B cell (primary cell): Measurements from ENCODE around the gene SLC2A1. TPM values are rescaled to one million over a fixed set of nuclear protein-coding genes. Genes with fewer than 3 reads are reported as not detected.
A peak's percentile ranks its signal among the peaks of the same experiment; 100 is the strongest.

ENCODE experiments used
- ATAC-seq: fragments of 200-7000 bp; cut with Tn5 transposase; one replicate; pipeline ENCODE4 v1.10.0; 2021; ENCODE audit warnings: low read depth, mild to moderate bottlenecking, moderate number of reproducible peaks, moderate library complexity
- CTCF ChIA-PET: fragments of 350-600 bp; sonication (Branson Sonifier 250); formaldehyde crosslinking; loops from one replicate; lab custom pipeline; 2021; ENCODE audit warnings: antibody characterized with exemption, inconsistent platforms; lab: Charles Lee
- POLR2A ChIA-PET: fragments of 350-600 bp; sonication (Branson Sonifier 250); formaldehyde crosslinking; loops from one replicate; lab custom pipeline; 2021; ENCODE audit warnings: antibody characterized with exemption; lab: Charles Lee
- DNase-seq: peaks from one replicate; pipeline ENCODE4 v3.0.0; 2013
- H2AFZ ChIP-seq: 2 replicates; pipeline ENCODE4 v1.6.1; 2012; ENCODE audit warnings: mild to moderate bottlenecking, low read depth, low read length; ENCODE audit not compliant: insufficient read depth, poor library complexity, severe bottlenecking
- H3K27ac ChIP-seq, 2 donors: 1 replicate in 1 of 2; 2 replicates in 1 of 2; pipeline ENCODE4 v1.5.1; 2012 to 2013; ENCODE audit warnings: low read length in 2 of 2, mild to moderate bottlenecking in 2 of 2, moderate library complexity in 1 of 2
- H3K27me3 ChIP-seq, 4 experiments: fragments of 200-600 bp in 1 of 4; sonication (generic) in 1 of 4; replicated peaks in 1 of 4; 1 replicate in 2 of 4; 2 replicates in 2 of 4; pipeline versions ENCODE4 v1.6.1 to v1.7.0; 2013 to 2016; ENCODE audit warnings: low read length in 3 of 4, mild to moderate bottlenecking in 2 of 4, mixed read lengths in 1 of 4, moderate library complexity in 1 of 4; ENCODE audit not compliant: insufficient read depth in 4 of 4, control insufficient read depth in 3 of 4; ENCODE audit errors: control extremely low read depth in 1 of 4
- H3K36me3 ChIP-seq, 2 experiments: replicated peaks in 1 of 2; 1 replicate in 1 of 2; 2 replicates in 1 of 2; pipeline versions ENCODE4 v1.6.1 to v1.7.1; 2013; ENCODE audit warnings: low read length in 1 of 2; ENCODE audit not compliant: insufficient read depth in 2 of 2, control insufficient read depth in 1 of 2; ENCODE audit errors: control extremely low read depth in 1 of 2, extremely low read depth in 1 of 2
- H3K4me1 ChIP-seq, 2 donors: fragments of 200-600 bp in 1 of 2; sonication (generic) in 1 of 2; 1 replicate in 1 of 2; 2 replicates in 1 of 2; pipeline versions ENCODE4 v1.5.1 to v1.6.1; 2013 to 2017; ENCODE audit warnings: low read length in 2 of 2; ENCODE audit not compliant: control insufficient read depth in 2 of 2, insufficient read depth in 2 of 2
- H3K4me2 ChIP-seq: replicated peaks from 2 replicates; pipeline ENCODE3; 2012; ENCODE audit warnings: mild to moderate bottlenecking, low read depth, low read length; ENCODE audit not compliant: poor library complexity, severe bottlenecking
- H3K4me3 ChIP-seq, 5 experiments: fragments of 200-600 bp in 1 of 5; sonication (generic) in 1 of 5; 1 replicate in 3 of 5; 2 replicates in 2 of 5; pipeline versions ENCODE4 v1.5.1 to v1.7.0; 2011 to 2016; ENCODE audit warnings: low read length in 4 of 5, mild to moderate bottlenecking in 4 of 5, low read depth in 2 of 5, control low read depth in 1 of 5, moderate library complexity in 1 of 5; ENCODE audit not compliant: insufficient read depth in 1 of 5; ENCODE audit errors: control extremely low read depth in 1 of 5, extremely low read depth in 1 of 5
- H3K79me2 ChIP-seq: fragments of 200-600 bp; sonication (generic); one replicate; pipeline ENCODE4 v1.6.0; 2016; ENCODE audit warnings: low read length; ENCODE audit not compliant: control insufficient read depth, insufficient read depth
- H3K9ac ChIP-seq: fragments of 200-600 bp; sonication (generic); 2 replicates; pipeline ENCODE4 v1.6.1; 2017; ENCODE audit warnings: mild to moderate bottlenecking, low read length, moderate library complexity
- H3K9me3 ChIP-seq, 3 donors: one replicate each; pipeline versions ENCODE4 v1.6.1 to v1.7.1; 2013; ENCODE audit warnings: low read length in 2 of 3; ENCODE audit not compliant: control insufficient read depth in 2 of 3, insufficient read depth in 1 of 3; ENCODE audit errors: control extremely low read depth in 1 of 3
- H4K20me1 ChIP-seq: 2 replicates; pipeline ENCODE4 v1.6.0; 2012; ENCODE audit warnings: mild to moderate bottlenecking, low read length; ENCODE audit not compliant: insufficient read depth, control insufficient read depth, poor library complexity, severe bottlenecking
- H3K27ac Mint-ChIP-seq: one replicate; pipeline ENCODE4 v1.8.0; 2021; ENCODE audit warnings: mixed read lengths
- H3K27me3 Mint-ChIP-seq: one replicate; pipeline ENCODE4 v1.8.0; 2021; ENCODE audit warnings: mixed read lengths
- H3K4me1 Mint-ChIP-seq: one replicate; pipeline ENCODE4 v1.8.0; 2021; ENCODE audit warnings: mixed read lengths
- H3K4me3 Mint-ChIP-seq: one replicate; pipeline ENCODE4 v1.8.0; 2021; ENCODE audit warnings: mixed read lengths
- H3K9me3 Mint-ChIP-seq: one replicate; pipeline ENCODE4 v1.8.0; 2022; ENCODE audit warnings: mixed read lengths; ENCODE audit not compliant: insufficient read depth
- CTCF ChIP-seq: fragments of 200-600 bp; IDR thresholded peaks from one replicate; pipeline ENCODE4 v1.8.0; 2022; ENCODE audit warnings: antibody characterized with exemption, mild to moderate bottlenecking
- EZH2 ChIP-seq: IDR thresholded peaks from 2 replicates; pipeline ENCODE4 v1.6.1; 2012; ENCODE audit warnings: borderline replicate concordance, low read depth, mild to moderate bottlenecking, moderate library complexity, low read length; ENCODE audit not compliant: insufficient read depth, poor library complexity, severe bottlenecking
- WGBS: methylation state at CpG from one replicate; pipeline ENCODE4 v1.1.5; 2013; ENCODE audit warnings: missing lambda C conversion rate; ENCODE audit not compliant: insufficient coverage; 5-methylcytosine and 5-hydroxymethylcytosine counted together
- intact Hi-C: fragments of 100-400 bp; cut with micrococcal nuclease; formaldehyde crosslinking; loops from one replicate; pipeline ENCODE4 v1.10.0; 2022
- polyA plus RNA-seq: library from polyadenylated mRNA; depleted of rRNA; stranded (reverse); fragments of >200 nt; gene quantifications from 2 replicates; pipeline ENCODE4 v1.2.3, GENCODE V29; 2012
- total RNA-seq, 2 donors: library from RNA; stranded (reverse); fragments of 120-200 nt in 1 of 2; gene quantifications; 1 replicate in 1 of 2; 2 replicates in 1 of 2; pipeline versions ENCODE4 v1.2.3 to v1.2.4, GENCODE V29; 2013 to 2022

SLC2A1 gene
- total and polyA plus RNA-seq, 2 donors (not counting 1 experiment from before 2014, with no cell fraction given): 223 to 240 TPM

- ATAC-seq: no peak
- H3K27ac ChIP-seq: peak overlapping the region; percentile 25 to 76
- peaks cover 68% of the 10 kb centered on the region for H4K20me1 ChIP-seq
These were observed 10.5 kb downstream of the SLC2A1 start for GRCh38 chr1:42947965-42948732.

More at GRCh38 chr1:42947965-42948732, 10.5 kb downstream of the SLC2A1 start:
- DNase-seq: peak; percentile 5
- CTCF ChIA-PET: interaction anchor here (0.8 to 13.0 kb wide), 5 partner anchors 12 to 125 kb away, joined by 4 to 121 read pairs (median 16); no protein-coding TSS in a partner anchor
- Mint-ChIP-seq H3K27ac (peak overlapping the region; percentile 91), H3K4me3 (peak overlapping the region; percentile 56), H3K9me3 (no peaks in the 10 kb centered on the region), H3K4me1 (peaks cover 93% of the 10 kb centered on the region), H3K27me3 (no peaks in the 10 kb centered on the region)
- Histone ChIP-seq H2AFZ (no peak overlapping the region), H3K79me2 (peaks cover 100% of the 10 kb centered on the region), H3K4me1 (peaks cover 99 to 100% of the 10 kb centered on the region in 2 donors), H3K36me3 (peaks cover 0 to 58% of the 10 kb centered on the region in 2 experiments), H3K4me2 (peak overlapping the region; percentile 67), H3K4me3 (no peak overlapping the region), H3K27me3 (no peaks in the 10 kb centered on the region), H3K9me3 (no peaks in the 10 kb centered on the region), H3K9ac (no peak overlapping the region)
- TF ChIP-seq CTCF (no peak), EZH2 (no peak)
- POLR2A ChIA-PET: interaction anchor here (4.6 to 18.1 kb wide), 4 partner anchors 10 to 22 kb away, joined by 26 to 209 read pairs (median 104); partner anchors contain the start of gene SLC2A1
- WGBS: 92% methylated on average over 10 of the region's 13 CpGs
- intact Hi-C loops: no loop called here
